ENCODE data around the gene EBLN2. TPM values are rescaled to one million over a fixed set of nuclear protein-coding genes. Genes with fewer than 3 reads are reported as not detected.

Gene EBLN2
- total and polyA plus RNA-seq, 2 experiments from 2014 or later = 4.8 to 5.1 TPM

DNA sequence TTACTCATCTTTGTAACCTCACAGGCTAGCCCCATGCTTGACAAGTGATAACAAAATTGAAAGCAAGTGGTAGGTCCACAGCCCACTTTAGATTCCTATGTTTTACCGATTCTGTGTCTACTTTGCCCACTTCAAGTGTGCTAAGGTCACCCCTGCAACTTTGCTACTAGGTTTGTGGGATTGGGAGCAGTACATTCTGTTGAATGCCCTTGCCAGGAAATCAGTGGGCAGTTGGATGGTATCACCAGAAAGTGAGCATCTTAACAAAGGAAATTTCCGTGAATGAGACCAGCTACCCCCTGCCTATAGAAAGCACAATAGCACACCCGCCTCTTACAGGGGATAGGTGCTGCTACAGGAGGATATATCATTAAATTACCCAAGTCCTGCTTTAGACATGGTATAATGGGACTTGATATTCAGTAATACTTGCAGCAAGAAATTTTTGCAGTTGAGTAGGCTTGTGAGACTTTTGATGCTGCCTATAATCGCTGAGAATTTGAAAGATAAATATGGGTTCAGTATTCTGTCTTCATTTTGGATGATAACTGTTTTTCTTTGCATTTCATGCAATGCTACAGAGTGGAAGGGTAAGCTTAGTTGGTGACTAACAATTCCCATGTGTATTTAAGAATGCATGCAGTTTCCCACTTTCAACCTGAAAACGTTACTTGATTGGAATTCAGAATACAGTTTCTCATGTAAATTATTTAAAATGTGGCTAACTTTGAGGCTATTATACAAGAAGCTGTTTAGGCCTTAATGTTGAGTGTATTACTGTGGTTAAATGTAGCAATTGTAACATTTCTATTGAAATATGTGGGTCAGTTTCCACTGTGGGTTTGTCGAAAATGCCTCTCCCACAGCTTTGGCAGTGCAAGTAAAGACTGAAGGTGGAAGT, 9.5 kb downstream of the EBLN2 start:
- H3K4me1 ChIP-seq (ENCODE audit: low read depth) = peaks cover 6% of the 10 kb centered on the region
- no peaks in the 10 kb centered on the region for H3K27me3 ChIP-seq
- H3K27ac ChIP-seq = peak overlapping the region; percentile 36
- H3K36me3 ChIP-seq = peaks cover 16% of the 10 kb centered on the region
- no peak for TF ChIP-seq CTCF (IDR thresholded peaks at IDR 0.05; ENCODE audit: low read depth, low read length)
- no peaks in the 10 kb centered on the region for H3K9me3 ChIP-seq (ENCODE audit: low read depth)
- DNase-seq (ENCODE audit: low read depth in 1 of 2, low spot score in 1 of 2) = peak in 1 of 2 donors; percentile 69
- no peak overlapping the region for H3K4me3 ChIP-seq

DNA sequence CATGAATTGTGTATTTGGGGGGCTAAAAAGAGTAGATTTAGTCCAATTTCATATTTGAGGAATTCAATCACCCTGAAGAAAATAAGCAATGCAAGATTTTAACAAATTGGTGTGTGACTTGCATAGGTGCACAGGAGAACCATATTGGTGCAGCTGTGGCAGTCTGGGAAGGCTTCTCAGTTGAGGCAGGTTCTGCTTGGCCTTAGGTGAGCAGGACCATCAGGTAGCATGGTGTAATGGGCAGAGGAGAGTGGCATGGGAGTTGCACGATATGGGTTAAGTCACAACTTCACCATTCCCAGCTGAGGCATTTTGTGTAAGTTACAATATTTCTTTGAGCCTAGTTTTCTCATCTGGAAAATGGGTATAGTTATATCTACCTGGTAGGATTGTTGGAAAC, 10.5 kb downstream of the EBLN2 start:
- Histone ChIP-seq H3K4me3 (no peak overlapping the region), H3K9me3 (ENCODE audit: low read depth) (no peaks in the 10 kb centered on the region), H3K36me3 (peaks cover 8% of the 10 kb centered on the region), H3K27me3 (no peaks in the 10 kb centered on the region), H3K27ac (no peak overlapping the region), H3K4me1 (ENCODE audit: low read depth) (peaks cover 6% of the 10 kb centered on the region)
- no peak for DNase-seq (ENCODE audit: low read depth in 1 of 2, low spot score in 1 of 2)
- TF ChIP-seq CTCF (IDR thresholded peaks at IDR 0.05; ENCODE audit: low read depth, low read length) = no peak

DNA sequence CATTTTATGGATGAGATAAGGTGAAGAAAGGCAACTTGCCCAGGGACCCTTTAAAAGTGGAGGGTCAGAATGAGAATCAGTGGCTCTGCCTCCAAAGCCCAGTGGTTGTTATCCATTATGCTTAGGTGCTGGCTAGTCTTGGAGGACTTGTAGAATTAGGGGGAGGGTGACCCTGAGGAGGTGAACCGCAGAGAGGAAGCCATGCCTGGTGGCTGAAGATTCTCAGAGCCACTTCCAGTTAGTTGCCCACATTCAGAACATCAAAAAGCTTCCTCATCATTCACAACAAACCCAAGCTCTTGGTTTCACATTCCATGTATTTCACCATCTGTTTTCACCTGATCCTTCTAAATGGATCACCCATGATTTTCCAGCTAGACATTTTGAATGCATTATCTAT, 11.2 kb downstream of the EBLN2 start:
- no peaks in the 10 kb centered on the region for H3K27me3 ChIP-seq
- no peak overlapping the region for H3K27ac ChIP-seq
- H3K36me3 ChIP-seq = peaks cover 1% of the 10 kb centered on the region
- no peak for DNase-seq (ENCODE audit: low read depth in 1 of 2, low spot score in 1 of 2)
- TF ChIP-seq CTCF (IDR thresholded peaks at IDR 0.05; ENCODE audit: low read depth, low read length) = no peak
- no peaks in the 10 kb centered on the region for H3K9me3 ChIP-seq (ENCODE audit: low read depth)
- H3K4me1 ChIP-seq (ENCODE audit: low read depth) = peaks cover 6% of the 10 kb centered on the region
- no peak overlapping the region for H3K4me3 ChIP-seq

GRCh38 chr3:73073091-73073707, 11.7 kb downstream of the EBLN2 start:
- H3K4me3 ChIP-seq = no peak overlapping the region
- no peak for TF ChIP-seq CTCF (IDR thresholded peaks at IDR 0.05; ENCODE audit: low read depth, low read length)
- H3K27me3 ChIP-seq = no peaks in the 10 kb centered on the region
- H3K4me1 ChIP-seq (ENCODE audit: low read depth) = peaks cover 6% of the 10 kb centered on the region
- peak overlapping the region; percentile 54 for H3K27ac ChIP-seq
- DNase-seq (ENCODE audit: low read depth in 1 of 2, low spot score in 1 of 2) = no peak
- H3K9me3 ChIP-seq (ENCODE audit: low read depth) = no peaks in the 10 kb centered on the region
- H3K36me3 ChIP-seq = no peaks in the 10 kb centered on the region

- Histone ChIP-seq H3K27ac (no peak overlapping the region), H3K4me3 (no peak overlapping the region), H3K4me1 (ENCODE audit: low read depth) (peaks cover 6% of the 10 kb centered on the region), H3K27me3 (no peaks in the 10 kb centered on the region), H3K9me3 (ENCODE audit: low read depth) (no peaks in the 10 kb centered on the region), H3K36me3 (no peaks in the 10 kb centered on the region)
- TF ChIP-seq CTCF (IDR thresholded peaks at IDR 0.05; ENCODE audit: low read depth, low read length) = no peak
- no peak for DNase-seq (ENCODE audit: low read depth in 1 of 2, low spot score in 1 of 2)
These were observed 13.3 kb downstream of the EBLN2 start for GRCh38 chr3:73074781-73075180.
